Measurements from ENCODE around the gene FSTL5.

- TF ChIP-seq CTCF (conservative IDR thresholded peaks at IDR 0.05; ENCODE audit: low read length) (no peak), EZH2phosphoT487 (IDR thresholded peaks at IDR 0.05; ENCODE audit: borderline replicate concordance, low read depth, low read length) (no peak)
These were observed 270.2 kb downstream of the FSTL5 start for GRCh38 chr4:161893566-161893965.

Measured in OCI-LY7 (cell line).